K562 treated with DMSO at 1 percent for 4 hours (cell line): ENCODE results near the gene WDR89. TPM values are rescaled to one million over a fixed set of nuclear protein-coding genes. Genes with fewer than 3 reads are reported as not detected.

Experiments
- total RNA-seq: library from RNA; unstranded; fragments of 300-600 nt; gene quantifications from 2 replicates; pipeline ENCODE4 v1.2.3, GENCODE V29; 2022; ENCODE audit not compliant: insufficient read depth

Gene WDR89, protein sequence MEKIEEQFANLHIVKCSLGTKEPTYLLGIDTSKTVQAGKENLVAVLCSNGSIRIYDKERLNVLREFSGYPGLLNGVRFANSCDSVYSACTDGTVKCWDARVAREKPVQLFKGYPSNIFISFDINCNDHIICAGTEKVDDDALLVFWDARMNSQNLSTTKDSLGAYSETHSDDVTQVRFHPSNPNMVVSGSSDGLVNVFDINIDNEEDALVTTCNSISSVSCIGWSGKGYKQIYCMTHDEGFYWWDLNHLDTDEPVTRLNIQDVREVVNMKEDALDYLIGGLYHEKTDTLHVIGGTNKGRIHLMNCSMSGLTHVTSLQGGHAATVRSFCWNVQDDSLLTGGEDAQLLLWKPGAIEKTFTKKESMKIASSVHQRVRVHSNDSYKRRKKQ
- total RNA-seq, result 2.7 and 4.1 TPM in 2 replicates

GRCh38 chr14:63641473-63642228, at the start of gene WDR89:
Gene WDR89 (minus strand): TSS chr14:63641871. CDS start chr14:63599942, 41,929 bp downstream.

Other genes with a start within 250 kb of the WDR89 start
- gene PPP2R5E, start 98.5 kb downstream of the WDR89 start, total RNA-seq, result 9.8 and 11.9 TPM in 2 replicates
- gene SGPP1, start 86.2 kb upstream of the WDR89 start, total RNA-seq, result 10.7 and 11.9 TPM in 2 replicates
- gene SYNE2, start 211.1 kb upstream of the WDR89 start, total RNA-seq, result 0.07 and 0.11 TPM in 2 replicates